Panc1 (cell line): ENCODE data around the gene GMCL2. TPM values are rescaled to one million over a fixed set of nuclear protein-coding genes. Genes with fewer than 3 reads are reported as not detected.

ENCODE experiments used
- ATAC-seq: fragments of 200-7000 bp; cut with Tn5 transposase; 2 replicates; pipeline ENCODE4 v1.9.1; 2020; ENCODE audit warnings: mild to moderate bottlenecking, moderate library complexity
- BruUV-seq: library from RNA; stranded (reverse); fragments of 400-500 nt; replicated peaks from 2 replicates; lab custom pipeline; 2021; lab: Mats Ljungman, UMichigan
- CTCF ChIA-PET: fragments of 300-600 bp; sonication (Branson Sonifier 250); formaldehyde crosslinking; loops from one replicate; lab custom pipeline; 2022; ENCODE audit warnings: antibody characterized with exemption; lab: Charles Lee
- POLR2A ChIA-PET: fragments of 300-600 bp; sonication (Branson Sonifier 250); formaldehyde crosslinking; loops from one replicate; lab custom pipeline; 2022; ENCODE audit warnings: antibody characterized with exemption; lab: Charles Lee
- DNase-seq: peaks from one replicate; pipeline ENCODE4 v3.0.0-alpha.2; 2010; ENCODE audit warnings: low read depth, low spot score
- H3K27ac ChIP-seq: 2 replicates; pipeline ENCODE4 v1.5.1; 2011; ENCODE audit warnings: mild to moderate bottlenecking, low read length, inconsistent platforms
- H3K27me3 ChIP-seq: fragments of 200-500 bp; sonication (Bioruptor generic); 2 replicates; pipeline ENCODE4 v1.6.0; 2014; ENCODE audit warnings: low read length, inconsistent platforms; ENCODE audit not compliant: control insufficient read depth, insufficient read depth
- H3K36me3 ChIP-seq: fragments of 200-500 bp; sonication (Bioruptor generic); 2 replicates; pipeline ENCODE4 v1.5.1; 2014; ENCODE audit warnings: inconsistent platforms, mild to moderate bottlenecking, low read length, moderate library complexity; ENCODE audit not compliant: control insufficient read depth, insufficient read depth
- H3K4me1 ChIP-seq: 2 replicates; pipeline ENCODE4 v1.5.1; 2011; ENCODE audit warnings: inconsistent platforms, mild to moderate bottlenecking, low read length, moderate library complexity; ENCODE audit not compliant: control insufficient read depth, insufficient read depth
- H3K4me3 ChIP-seq, 2 experiments: 2 replicates each; pipeline ENCODE4 v1.5.1; 2011 to 2012; ENCODE audit warnings: low read depth in 2 of 2, low read length in 2 of 2, mild to moderate bottlenecking in 2 of 2, inconsistent platforms in 1 of 2, moderate library complexity in 1 of 2
- H3K9me3 ChIP-seq: fragments of 200-500 bp; sonication (Bioruptor generic); 2 replicates; pipeline ENCODE4 v1.5.1; 2014; ENCODE audit warnings: low read depth, mild to moderate bottlenecking, inconsistent platforms, low read length, moderate library complexity; ENCODE audit not compliant: control insufficient read depth, insufficient read depth
- POLR2AphosphoS5 ChIP-seq: IDR thresholded peaks from 2 replicates; pipeline ENCODE4 v1.6.1; 2012; ENCODE audit warnings: mild to moderate bottlenecking, low read depth, low read length, moderate library complexity
- REST ChIP-seq, 2 experiments: IDR thresholded peaks; 2 replicates each; pipeline ENCODE4 v1.6.1; 2011 to 2012; ENCODE audit warnings: low read depth in 2 of 2, control low read depth in 1 of 2, low read length in 1 of 2, mild to moderate bottlenecking in 1 of 2, moderate library complexity in 1 of 2; ENCODE audit not compliant: insufficient read depth in 1 of 2
- SIN3A ChIP-seq: IDR thresholded peaks from 2 replicates; pipeline ENCODE4 v1.6.1; 2012; ENCODE audit warnings: low read depth, mild to moderate bottlenecking, low read length, moderate library complexity, borderline replicate concordance; ENCODE audit not compliant: insufficient read depth
- TCF7L2 ChIP-seq: IDR thresholded peaks from 2 replicates; pipeline ENCODE4 v1.6.1; 2011; ENCODE audit warnings: mild to moderate bottlenecking, low read depth, low read length, inconsistent platforms
- in situ Hi-C: cut with HindIII; loops from 2 replicates; pipeline ENCODE4 v1.10.0; 2016; ENCODE audit warnings: low sequenced_read_pairs, low pct_unique_long_range_greater_than_20kb
- intact Hi-C: fragments of 100-400 bp; cut with micrococcal nuclease; formaldehyde crosslinking; loops from one replicate; pipeline ENCODE4 v1.10.0; 2022; ENCODE audit not compliant: unreplicated experiment
- total RNA-seq: library from RNA; stranded (reverse); gene quantifications from one replicate; pipeline ENCODE4 v1.2.1, GENCODE V29; 2021; ENCODE audit not compliant: unreplicated experiment
- TF ChIP-seq, protein P1 (sequence below): fragments of 450-650 bp; IDR thresholded peaks from 2 replicates; pipeline ENCODE4 v1.5.1; 2017; ENCODE audit warnings: mild to moderate bottlenecking

The GMCL2 gene
- total RNA-seq, 1 experiment from 2014 or later, result not detected

- Histone ChIP-seq H3K27me3 (no peaks in the 10 kb centered on the region), H3K4me1 (peaks cover 28% of the 10 kb centered on the region), H3K36me3 (peaks cover 9% of the 10 kb centered on the region), H3K9me3 (no peaks in the 10 kb centered on the region), H3K4me3 (no peak overlapping the region), H3K27ac (no peak overlapping the region; the same call in 1 of the 2 replicates)
- DNase-seq (no peak), ATAC-seq (peak; percentile 13)
- in situ Hi-C loops (no loop called here), intact Hi-C loops (no loop called here)
- ChIA-PET POLR2A (interaction anchor here (0.6 kb wide), 1 partner anchor 16 kb away, joined by 3 read pairs; no protein-coding TSS in a partner anchor), CTCF (interaction anchor here (0.6 kb wide), 1 partner anchor 18 kb away, joined by 6 read pairs; no protein-coding TSS in a partner anchor)
- TF ChIP-seq, protein P1, sequence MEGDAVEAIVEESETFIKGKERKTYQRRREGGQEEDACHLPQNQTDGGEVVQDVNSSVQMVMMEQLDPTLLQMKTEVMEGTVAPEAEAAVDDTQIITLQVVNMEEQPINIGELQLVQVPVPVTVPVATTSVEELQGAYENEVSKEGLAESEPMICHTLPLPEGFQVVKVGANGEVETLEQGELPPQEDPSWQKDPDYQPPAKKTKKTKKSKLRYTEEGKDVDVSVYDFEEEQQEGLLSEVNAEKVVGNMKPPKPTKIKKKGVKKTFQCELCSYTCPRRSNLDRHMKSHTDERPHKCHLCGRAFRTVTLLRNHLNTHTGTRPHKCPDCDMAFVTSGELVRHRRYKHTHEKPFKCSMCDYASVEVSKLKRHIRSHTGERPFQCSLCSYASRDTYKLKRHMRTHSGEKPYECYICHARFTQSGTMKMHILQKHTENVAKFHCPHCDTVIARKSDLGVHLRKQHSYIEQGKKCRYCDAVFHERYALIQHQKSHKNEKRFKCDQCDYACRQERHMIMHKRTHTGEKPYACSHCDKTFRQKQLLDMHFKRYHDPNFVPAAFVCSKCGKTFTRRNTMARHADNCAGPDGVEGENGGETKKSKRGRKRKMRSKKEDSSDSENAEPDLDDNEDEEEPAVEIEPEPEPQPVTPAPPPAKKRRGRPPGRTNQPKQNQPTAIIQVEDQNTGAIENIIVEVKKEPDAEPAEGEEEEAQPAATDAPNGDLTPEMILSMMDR, result no peak
- TF ChIP-seq TCF7L2 (no peak), REST (IDR thresholded peaks at IDR 0.05; ENCODE audit: insufficient read depth in 1 of 2, low read depth in 2 of 2, low read length in 1 of 2) (no peak), POLR2AphosphoS5 (peak; percentile 40; the same call in 1 of the 2 replicates), SIN3A (no peak)
- no TSS peak for BruUV-seq
Measured at GRCh38 chr5:178212241-178213002, 25.3 kb upstream of the GMCL2 start.

DNA sequence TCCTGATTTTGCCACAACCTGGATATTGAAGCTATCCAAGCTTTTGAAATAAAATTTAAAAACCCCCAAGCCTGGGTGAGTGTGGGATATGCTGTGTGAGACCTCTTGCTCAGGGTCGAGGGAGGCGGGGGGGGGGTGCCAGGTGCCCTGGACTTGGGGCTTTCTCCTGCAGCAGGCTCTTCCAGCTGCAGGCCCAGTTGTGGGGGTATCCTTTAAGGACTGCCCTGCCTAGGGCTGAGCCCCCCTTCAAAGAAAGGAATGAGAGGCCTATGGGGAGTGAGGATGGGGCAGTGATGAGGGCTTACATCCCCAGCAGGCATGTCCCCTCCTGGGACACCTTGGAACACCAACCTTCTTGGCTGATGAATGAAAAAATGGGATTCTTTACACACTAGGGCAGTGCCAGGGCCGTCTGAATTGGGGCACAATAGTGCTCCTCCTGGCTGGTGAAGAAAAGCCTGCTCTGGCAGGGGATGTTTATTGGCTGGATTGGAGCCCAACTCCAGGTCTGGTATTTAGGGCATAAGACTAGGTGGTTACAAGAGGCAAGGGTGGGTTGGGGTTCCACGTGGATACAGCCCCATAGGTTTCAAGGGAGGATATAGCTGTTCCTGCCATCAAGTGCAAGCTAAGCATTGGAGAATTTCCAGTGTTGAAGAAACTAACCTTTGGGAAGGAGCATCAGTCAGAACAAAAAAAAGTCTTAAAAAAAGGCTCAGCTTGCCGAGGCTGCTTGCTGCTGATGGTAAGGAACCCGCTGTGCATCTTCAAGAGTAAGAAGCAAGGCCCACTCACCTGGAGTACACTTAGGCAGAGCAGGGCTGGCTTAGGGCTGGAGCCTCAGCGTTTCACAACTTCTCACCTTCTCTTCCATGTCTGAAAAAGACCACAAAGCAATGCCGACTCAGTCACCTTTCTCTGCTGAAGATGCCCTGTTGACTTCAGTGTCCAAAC lies 24.2 kb upstream of the GMCL2 start:
- Histone ChIP-seq H3K27ac (no peak overlapping the region), H3K4me1 (peaks cover 38% of the 10 kb centered on the region), H3K9me3 (no peaks in the 10 kb centered on the region), H3K4me3 (no peak overlapping the region), H3K36me3 (peaks cover 17% of the 10 kb centered on the region), H3K27me3 (no peaks in the 10 kb centered on the region)
- no TSS peak for BruUV-seq
- in situ Hi-C loops, result no loop called here
- DNase-seq, result no peak
- ChIA-PET CTCF (no interaction called here), POLR2A (interaction anchor here (0.5 to 0.6 kb wide), 3 partner anchors 20 to 1642 kb away, joined by 4 to 9 read pairs (median 9); no protein-coding TSS in a partner anchor)
- TF ChIP-seq POLR2AphosphoS5 (peak; percentile 44; the same call in 1 of the 2 replicates), TCF7L2 (no peak)
- ATAC-seq, result no peak; the same call in 1 of the 2 replicates
- intact Hi-C loops, result no loop called here
